ENCODE results near the gene FAM50A.

Gene FAM50A

GRCh38 chrX:154443479-154443910, 446 bp upstream of the FAM50A start:
- no peak; the same call in 1 of the 2 replicates for TF ChIP-seq POLR2AphosphoS5 (IDR thresholded peaks at IDR 0.05; ENCODE audit: low read depth, low read length)
- no peak for TF ChIP-seq SIN3A (IDR thresholded peaks at IDR 0.05; ENCODE audit: borderline replicate concordance, insufficient read depth, low read length)

- TF ChIP-seq POLR2AphosphoS5 (IDR thresholded peaks at IDR 0.05; ENCODE audit: low read depth, low read length) (no peak), FOXP2 (optimal IDR thresholded peaks at IDR 0.05; ENCODE audit: borderline replicate concordance, extremely low read depth, extremely low read length, insufficient read depth) (no peak), TAF1 (IDR thresholded peaks at IDR 0.05; ENCODE audit: borderline replicate concordance, insufficient read depth, low read length) (no peak), REST (IDR thresholded peaks at IDR 0.05; ENCODE audit: insufficient read depth in 1 of 2, low read depth in 2 of 2, low read length in 2 of 2) (no peak), SIN3A (IDR thresholded peaks at IDR 0.05; ENCODE audit: borderline replicate concordance, insufficient read depth, low read length) (no peak)
Observed at GRCh38 chrX:154444755-154445246, 860 bp downstream of the FAM50A start.

- no peak for TF ChIP-seq FOXP2 (optimal IDR thresholded peaks at IDR 0.05; ENCODE audit: borderline replicate concordance, extremely low read depth, extremely low read length, insufficient read depth)
- no peak for TF ChIP-seq SIN3A (IDR thresholded peaks at IDR 0.05; ENCODE audit: borderline replicate concordance, insufficient read depth, low read length)
- no peak for TF ChIP-seq POLR2AphosphoS5 (IDR thresholded peaks at IDR 0.05; ENCODE audit: low read depth, low read length)
- no peak for TF ChIP-seq TAF1 (IDR thresholded peaks at IDR 0.05; ENCODE audit: borderline replicate concordance, insufficient read depth, low read length)
- TF ChIP-seq REST (IDR thresholded peaks at IDR 0.05; ENCODE audit: insufficient read depth in 1 of 2, low read depth in 2 of 2, low read length in 2 of 2), result no peak
Observed at GRCh38 chrX:154445776-154446175, 1.8 kb downstream of the FAM50A start.

- TF ChIP-seq SIN3A (IDR thresholded peaks at IDR 0.05; ENCODE audit: borderline replicate concordance, insufficient read depth, low read length), result no peak
- TF ChIP-seq TAF1 (IDR thresholded peaks at IDR 0.05; ENCODE audit: borderline replicate concordance, insufficient read depth, low read length), result no peak
- no peak for TF ChIP-seq POLR2AphosphoS5 (IDR thresholded peaks at IDR 0.05; ENCODE audit: low read depth, low read length)
- TF ChIP-seq REST (IDR thresholded peaks at IDR 0.05; ENCODE audit: insufficient read depth in 1 of 2, low read depth in 2 of 2, low read length in 2 of 2), result no peak
- no peak for TF ChIP-seq FOXP2 (optimal IDR thresholded peaks at IDR 0.05; ENCODE audit: borderline replicate concordance, extremely low read depth, extremely low read length, insufficient read depth)
Observed at GRCh38 chrX:154446430-154446829, 2.5 kb downstream of the FAM50A start.

GRCh38 chrX:154448484-154448883, 4.5 kb downstream of the FAM50A start:
- TF ChIP-seq SIN3A (IDR thresholded peaks at IDR 0.05; ENCODE audit: borderline replicate concordance, insufficient read depth, low read length), result no peak
- TF ChIP-seq FOXP2 (optimal IDR thresholded peaks at IDR 0.05; ENCODE audit: borderline replicate concordance, extremely low read depth, extremely low read length, insufficient read depth), result no peak
- TF ChIP-seq REST (IDR thresholded peaks at IDR 0.05; ENCODE audit: insufficient read depth in 1 of 2, low read depth in 2 of 2, low read length in 2 of 2), result no peak
- TF ChIP-seq TAF1 (IDR thresholded peaks at IDR 0.05; ENCODE audit: borderline replicate concordance, insufficient read depth, low read length), result no peak
